ENCODE results near the gene ST3GAL4. TPM values are rescaled to one million over a fixed set of nuclear protein-coding genes. Genes with fewer than 3 reads are reported as not detected.

The ST3GAL4 gene
- total and polyA plus RNA-seq, 2 of the 8 experiments (the other 6 are each of a cell fraction or from before 2014, with no cell fraction given) = 15.6 to 20.0 TPM

DNA sequence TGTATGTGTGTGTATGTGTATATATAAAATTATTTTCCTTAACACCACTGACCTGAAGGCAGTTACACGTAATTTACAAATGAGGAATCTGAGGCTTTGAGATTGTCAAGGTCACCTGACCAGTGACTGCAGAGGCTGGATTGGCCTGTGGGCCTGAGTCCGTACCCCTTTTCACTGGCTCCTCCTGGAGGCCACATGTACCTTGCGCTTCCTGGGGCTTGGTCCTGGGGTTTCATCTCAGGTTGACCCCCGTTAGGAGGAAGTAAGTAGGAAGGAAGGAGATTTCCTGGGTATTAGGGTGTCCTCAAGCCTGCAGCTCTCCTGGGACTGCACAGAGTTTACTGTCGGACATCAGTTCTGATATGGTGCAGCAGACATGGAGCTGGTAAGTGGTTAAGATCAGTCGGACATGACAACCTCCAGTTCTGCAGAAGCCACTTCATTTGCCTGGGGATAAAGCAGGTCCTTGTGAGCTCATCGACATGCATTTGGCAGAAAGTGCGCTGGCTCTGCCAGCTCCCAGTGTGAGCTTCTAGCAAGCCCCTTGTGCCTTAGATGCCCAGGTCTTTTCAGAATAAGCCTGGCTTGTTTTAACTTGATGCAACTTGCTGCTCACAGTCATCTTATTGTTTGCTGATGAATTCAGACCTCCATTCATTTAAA lies 36.6 kb downstream of the ST3GAL4 start (continued):
- TF ChIP-seq, protein P1, sequence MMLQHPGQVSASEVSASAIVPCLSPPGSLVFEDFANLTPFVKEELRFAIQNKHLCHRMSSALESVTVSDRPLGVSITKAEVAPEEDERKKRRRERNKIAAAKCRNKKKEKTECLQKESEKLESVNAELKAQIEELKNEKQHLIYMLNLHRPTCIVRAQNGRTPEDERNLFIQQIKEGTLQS (IDR thresholded peaks at IDR 0.05; ENCODE audit: insufficient read depth, low read depth, low read length) = 0 out of 2 replicates have a peak, but pooled peaks have one; percentile 32
- TF ChIP-seq, protein P2, sequence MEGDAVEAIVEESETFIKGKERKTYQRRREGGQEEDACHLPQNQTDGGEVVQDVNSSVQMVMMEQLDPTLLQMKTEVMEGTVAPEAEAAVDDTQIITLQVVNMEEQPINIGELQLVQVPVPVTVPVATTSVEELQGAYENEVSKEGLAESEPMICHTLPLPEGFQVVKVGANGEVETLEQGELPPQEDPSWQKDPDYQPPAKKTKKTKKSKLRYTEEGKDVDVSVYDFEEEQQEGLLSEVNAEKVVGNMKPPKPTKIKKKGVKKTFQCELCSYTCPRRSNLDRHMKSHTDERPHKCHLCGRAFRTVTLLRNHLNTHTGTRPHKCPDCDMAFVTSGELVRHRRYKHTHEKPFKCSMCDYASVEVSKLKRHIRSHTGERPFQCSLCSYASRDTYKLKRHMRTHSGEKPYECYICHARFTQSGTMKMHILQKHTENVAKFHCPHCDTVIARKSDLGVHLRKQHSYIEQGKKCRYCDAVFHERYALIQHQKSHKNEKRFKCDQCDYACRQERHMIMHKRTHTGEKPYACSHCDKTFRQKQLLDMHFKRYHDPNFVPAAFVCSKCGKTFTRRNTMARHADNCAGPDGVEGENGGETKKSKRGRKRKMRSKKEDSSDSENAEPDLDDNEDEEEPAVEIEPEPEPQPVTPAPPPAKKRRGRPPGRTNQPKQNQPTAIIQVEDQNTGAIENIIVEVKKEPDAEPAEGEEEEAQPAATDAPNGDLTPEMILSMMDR (IDR thresholded peaks at IDR 0.05; ENCODE audit: control extremely low read depth in 1 of 3, insufficient read depth in 1 of 3, low read depth in 1 of 3, low read length in 3 of 3) = peak; percentile 60 to 67 (median 64)
